ENCODE results near the gene ADGRE3.

- no peak for TF ChIP-seq CTCF (conservative IDR thresholded peaks at IDR 0.05; ENCODE audit: low read length)
- no peak for TF ChIP-seq EZH2phosphoT487 (IDR thresholded peaks at IDR 0.05; ENCODE audit: borderline replicate concordance)
Measured at GRCh38 chr19:14670408-14670807, 4.2 kb downstream of the ADGRE3 start.

Data from Loucy (cell line).